Esophagus squamous epithelium (tissue), 4 donors: ENCODE data around the gene PNPLA2.

Experiments used
- CTCF ChIP-seq, 6 experiments: fragments of 450-650 bp in 4 of 6; fragments of 200-600 bp in 2 of 6; sonication (generic) in 2 of 6; IDR thresholded peaks; one replicate each; pipeline ENCODE4 v1.5.1; 2016 to 2019; ENCODE audit warnings: antibody characterized with exemption in 6 of 6, mild to moderate bottlenecking in 4 of 6, moderate library complexity in 4 of 6
- POLR2A ChIP-seq, 4 donors: fragments of 450-650 bp; IDR thresholded peaks; one replicate each; pipeline ENCODE4 v1.6.1; 2017; ENCODE audit warnings: antibody characterized with exemption in 4 of 4, mild to moderate bottlenecking in 4 of 4, moderate library complexity in 3 of 4

GRCh38 chr11:853682-854448, 35.2 kb downstream of the PNPLA2 start:
- TF ChIP-seq CTCF (IDR thresholded peaks at IDR 0.05) = no peak
- TF ChIP-seq POLR2A (IDR thresholded peaks at IDR 0.05) = no peak
